Natural killer cell (primary cell): ENCODE results near the gene CMTM6. TPM values are rescaled to one million over a fixed set of nuclear protein-coding genes. Genes with fewer than 3 reads are reported as not detected.

Experiments used
- ATAC-seq, 3 donors: fragments of 150-1000 bp in 2 of 3; fragments of 200-7000 bp in 1 of 3; cut with Tn5 transposase; 1 replicate in 1 of 3; 2 replicates in 2 of 3; pipeline ENCODE4 v1.10.0; 2021; ENCODE audit warnings: mild to moderate bottlenecking in 2 of 3, moderate library complexity in 2 of 3
- DNase-seq, 2 donors: peaks; one replicate each; pipeline versions ENCODE4 v3.0.0 to v3.0.0-alpha.2; 2013 to 2021; ENCODE audit warnings: mixed read lengths in 1 of 2
- H3K27ac ChIP-seq: one replicate; pipeline ENCODE4 v1.5.1; 2013; ENCODE audit warnings: mild to moderate bottlenecking, low read length
- H3K27me3 ChIP-seq: one replicate; pipeline ENCODE4 v1.6.1; 2013; ENCODE audit warnings: low read length; ENCODE audit not compliant: control insufficient read depth, insufficient read depth
- H3K36me3 ChIP-seq: one replicate; pipeline ENCODE4 v1.6.1; 2013; ENCODE audit warnings: low read length; ENCODE audit not compliant: control insufficient read depth, insufficient read depth
- H3K4me1 ChIP-seq: one replicate; pipeline ENCODE4 v1.6.1; 2013; ENCODE audit warnings: low read length; ENCODE audit not compliant: control insufficient read depth, insufficient read depth
- H3K4me3 ChIP-seq: one replicate; pipeline ENCODE4 v1.5.1; 2013; ENCODE audit warnings: low read length
- H3K9me3 ChIP-seq: one replicate; pipeline ENCODE4 v1.6.1; 2013; ENCODE audit warnings: low read length; ENCODE audit not compliant: control insufficient read depth, insufficient read depth
- H3K27ac Mint-ChIP-seq, 2 donors: one replicate each; pipeline ENCODE4 v1.8.0; 2022; ENCODE audit warnings: mild to moderate bottlenecking in 2 of 2, mixed read lengths in 2 of 2, moderate library complexity in 1 of 2
- H3K27me3 Mint-ChIP-seq, 2 donors: one replicate each; pipeline ENCODE4 v1.8.0; 2022; ENCODE audit warnings: low read depth in 2 of 2, mixed read lengths in 2 of 2
- H3K36me3 Mint-ChIP-seq: one replicate; pipeline ENCODE4 v1.8.0; 2022; ENCODE audit warnings: mixed read lengths
- H3K4me1 Mint-ChIP-seq, 2 donors: one replicate each; pipeline ENCODE4 v1.8.0; 2022; ENCODE audit warnings: mixed read lengths in 2 of 2
- H3K4me3 Mint-ChIP-seq: one replicate; pipeline ENCODE4 v1.8.0; 2022; ENCODE audit warnings: mild to moderate bottlenecking, moderate library complexity, mixed read lengths
- H3K9me3 Mint-ChIP-seq, 2 donors: one replicate each; pipeline ENCODE4 v1.8.0; 2022; ENCODE audit warnings: mixed read lengths in 2 of 2
- CTCF ChIP-seq: fragments of 200-600 bp; IDR thresholded peaks from one replicate; pipeline ENCODE4 v1.8.0; 2022; ENCODE audit warnings: antibody characterized with exemption
- WGBS: methylation state at CpG from one replicate; pipeline ENCODE4 v1.1.7; 2013; ENCODE audit warnings: missing lambda C conversion rate; ENCODE audit not compliant: insufficient coverage; 5-methylcytosine and 5-hydroxymethylcytosine counted together
- intact Hi-C: fragments of 100-400 bp; cut with micrococcal nuclease; formaldehyde crosslinking; loops from one replicate; pipeline ENCODE4 v1.14.2; 2022
- total RNA-seq, 4 donors: library from RNA; stranded (reverse); fragments of 120-200 nt in 1 of 4; gene quantifications; one replicate each; pipeline versions ENCODE4 v1.2.3 to v1.2.4, GENCODE V29; 2013 to 2022

CMTM6 gene
- total RNA-seq, 3 donors from 2014 or later (not counting 1 experiment from before 2014, with no cell fraction given) = 57.4 to 63.6 (median 59.5) TPM

GRCh38 chr3:32447865-32448400, 54.7 kb downstream of the CMTM6 start:
- Histone ChIP-seq H3K27me3 (no peaks in the 10 kb centered on the region), H3K27ac (no peak overlapping the region), H3K4me3 (no peak overlapping the region), H3K4me1 (no peaks in the 10 kb centered on the region), H3K36me3 (peaks cover 7% of the 10 kb centered on the region), H3K9me3 (no peaks in the 10 kb centered on the region)
- Mint-ChIP-seq H3K4me1 (peaks cover 11 to 16% of the 10 kb centered on the region in 2 donors), H3K27me3 (no peaks in the 10 kb centered on the region), H3K9me3 (no peaks in the 10 kb centered on the region), H3K4me3 (no peak overlapping the region), H3K36me3 (peaks cover 9% of the 10 kb centered on the region), H3K27ac (no peak overlapping the region)
- DNase-seq (no peak), ATAC-seq (no peak)
- no peak for TF ChIP-seq CTCF
- intact Hi-C loops = no loop called here
- WGBS = no CpG with 5 or more reads among the region's 1 CpG

DNA sequence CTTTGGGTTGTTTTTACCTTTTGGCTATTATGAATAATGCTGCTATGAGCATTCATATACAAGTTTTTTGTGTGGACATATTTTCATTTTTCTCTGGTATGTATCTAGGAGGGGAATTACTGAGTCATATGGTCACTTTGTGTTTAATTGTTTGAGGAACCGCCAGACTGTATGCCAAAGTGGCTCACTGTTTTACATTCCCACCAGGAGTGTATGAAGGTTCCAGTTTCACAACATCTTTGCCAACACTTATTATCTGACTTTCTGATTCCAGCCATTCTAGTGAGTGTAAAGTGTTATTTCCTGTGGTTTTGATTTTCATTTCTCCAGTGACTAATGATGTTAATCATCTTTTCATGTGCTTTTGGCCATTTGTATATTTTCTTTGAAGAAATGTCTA, 59.2 kb downstream of the CMTM6 start:
- Mint-ChIP-seq H3K9me3 (no peaks in the 10 kb centered on the region), H3K27ac (no peak overlapping the region), H3K4me3 (no peak overlapping the region), H3K36me3 (peaks cover 9% of the 10 kb centered on the region), H3K4me1 (peaks cover 11 to 18% of the 10 kb centered on the region in 2 donors), H3K27me3 (no peaks in the 10 kb centered on the region)
- peaks cover 16% of the 10 kb centered on the region for H3K4me1 ChIP-seq
- H3K4me3 ChIP-seq = no peak overlapping the region
- no peaks in the 10 kb centered on the region for H3K9me3 ChIP-seq
- no peaks in the 10 kb centered on the region for H3K27me3 ChIP-seq
- no CpG with 5 or more reads among the region's 1 CpG for WGBS
- peaks cover 2% of the 10 kb centered on the region for H3K36me3 ChIP-seq
- intact Hi-C loops = no loop called here
- ATAC-seq (peak; percentile 38 to 60 (median 43)), DNase-seq (peak in 1 of 2 donors; percentile 33)
- no peak for TF ChIP-seq CTCF
- H3K27ac ChIP-seq = no peak overlapping the region

GRCh38 chr3:32442766-32443165, 59.9 kb downstream of the CMTM6 start:
- no peak overlapping the region for H3K4me3 ChIP-seq
- Mint-ChIP-seq H3K4me3 (no peak overlapping the region), H3K4me1 (peaks cover 11 to 18% of the 10 kb centered on the region in 2 donors), H3K27me3 (no peaks in the 10 kb centered on the region), H3K9me3 (no peaks in the 10 kb centered on the region), H3K27ac (no peak overlapping the region), H3K36me3 (peaks cover 2% of the 10 kb centered on the region)
- no peaks in the 10 kb centered on the region for H3K9me3 ChIP-seq
- no peak for DNase-seq
- H3K27me3 ChIP-seq = no peaks in the 10 kb centered on the region
- H3K36me3 ChIP-seq = no peaks in the 10 kb centered on the region
- TF ChIP-seq CTCF = no peak
- no peak for ATAC-seq
- 94% methylated on average over 2 of the region's 3 CpGs for WGBS
- intact Hi-C loops = no loop called here
- peaks cover 16% of the 10 kb centered on the region for H3K4me1 ChIP-seq
- H3K27ac ChIP-seq = no peak overlapping the region
